ENCODE results near the gene RPS6KA3. TPM values are rescaled to one million over a fixed set of nuclear protein-coding genes. Genes with fewer than 3 reads are reported as not detected.
A peak's percentile ranks its signal among the peaks of the same experiment; 100 is the strongest.
"Not testable (repeated sequence)": the region's sequence is repeated elsewhere in the genome, so short reads cannot be mapped to it uniquely, and the experiment has no call there.

Gene RPS6KA3
- total RNA-seq, 6 experiments from 2014 or later, result 36.0 to 63.7 (median 44.7) TPM

- intact Hi-C loops (cut with DNase I), result loop anchor here in 1 of 2 donors (10.0 kb wide), 1 partner anchor 192 kb away; no protein-coding TSS in a partner anchor
- H3K27ac ChIP-seq, result no peak overlapping the region
- H3K9me3 ChIP-seq, result no peaks in the 10 kb centered on the region
- H3K4me3 ChIP-seq, result no peak overlapping the region
- DNase-seq (no peak), ATAC-seq (peak in 3 of 4 donors; percentile 17 to 33 (median 28))
- TF ChIP-seq CTCF (IDR thresholded peaks at IDR 0.05), result no peak
- TF ChIP-seq POLR2A (IDR thresholded peaks at IDR 0.05), result no peak
- H3K36me3 ChIP-seq, result no peaks in the 10 kb centered on the region
- H3K27me3 ChIP-seq, result no peaks in the 10 kb centered on the region
- WGBS (ENCODE audit: insufficient coverage, low coverage, low lambda C conversion rate, missing lambda C conversion rate), result 17% methylated on average over 1 of the region's 1 CpG
- H3K4me1 ChIP-seq, result no peaks in the 10 kb centered on the region
Measured at GRCh38 chrX:20253232-20253543, 13.5 kb downstream of the RPS6KA3 start.

DNA sequence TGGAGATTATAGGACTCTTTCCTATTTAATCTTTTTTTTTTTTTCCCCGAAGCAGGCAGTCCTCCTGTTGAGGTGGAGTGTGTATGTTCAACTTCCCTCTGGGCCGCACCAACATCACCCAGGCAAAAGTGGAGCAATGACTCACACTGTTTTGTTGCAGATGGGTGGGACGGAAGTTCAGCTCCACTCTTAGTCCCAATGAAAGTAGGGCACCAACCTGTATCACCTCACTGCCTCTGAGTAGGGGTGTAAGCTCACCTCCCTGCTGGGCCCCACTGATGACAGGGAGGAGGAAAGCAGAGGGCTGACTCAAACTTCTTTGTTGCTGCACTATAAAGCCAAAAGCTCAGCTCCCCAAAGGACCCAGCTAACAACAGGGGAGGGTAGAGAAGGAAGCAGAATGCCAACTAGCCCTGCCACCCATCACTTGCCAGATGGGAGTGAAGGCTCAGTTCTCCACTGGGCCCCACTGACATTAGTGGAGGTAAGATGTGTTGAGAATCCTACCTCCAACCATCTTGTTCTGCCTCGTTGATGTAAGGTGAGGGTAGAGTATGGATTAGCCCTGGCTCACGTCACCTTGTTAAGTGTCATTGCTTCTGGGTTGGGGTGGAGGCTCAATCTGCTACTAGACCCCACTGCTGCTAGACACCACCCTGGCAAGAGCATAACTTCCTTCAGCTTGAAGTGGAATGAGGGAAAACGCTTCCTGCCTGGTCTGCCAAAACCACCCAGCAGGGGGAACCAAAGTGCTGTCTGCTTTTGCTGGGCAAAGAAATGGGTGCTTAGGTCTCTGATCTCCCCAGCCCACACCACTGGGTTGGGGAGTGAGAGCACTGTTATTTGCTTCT, 14.1 kb downstream of the RPS6KA3 start:
- H3K27ac ChIP-seq, result no peak overlapping the region
- intact Hi-C loops (cut with DNase I), result loop anchor here in 1 of 2 donors (10.0 kb wide), 1 partner anchor 192 kb away; no protein-coding TSS in a partner anchor
- peak; percentile 93 to 98 (median 96) for ATAC-seq
- no peaks in the 10 kb centered on the region for H3K36me3 ChIP-seq
- 37% methylated on average over 5 of the region's 6 CpGs for WGBS (ENCODE audit: insufficient coverage, low coverage, low lambda C conversion rate, missing lambda C conversion rate)
- peak; percentile 62 to 67 (median 65) for TF ChIP-seq CTCF (IDR thresholded peaks at IDR 0.05)
- no peak for TF ChIP-seq POLR2A (IDR thresholded peaks at IDR 0.05)
- H3K9me3 ChIP-seq, result no peaks in the 10 kb centered on the region
- no peaks in the 10 kb centered on the region for H3K27me3 ChIP-seq
- no peaks in the 10 kb centered on the region for H3K4me1 ChIP-seq
- no peak overlapping the region for H3K4me3 ChIP-seq
- peak; percentile 48 to 60 (median 58) for DNase-seq

DNA sequence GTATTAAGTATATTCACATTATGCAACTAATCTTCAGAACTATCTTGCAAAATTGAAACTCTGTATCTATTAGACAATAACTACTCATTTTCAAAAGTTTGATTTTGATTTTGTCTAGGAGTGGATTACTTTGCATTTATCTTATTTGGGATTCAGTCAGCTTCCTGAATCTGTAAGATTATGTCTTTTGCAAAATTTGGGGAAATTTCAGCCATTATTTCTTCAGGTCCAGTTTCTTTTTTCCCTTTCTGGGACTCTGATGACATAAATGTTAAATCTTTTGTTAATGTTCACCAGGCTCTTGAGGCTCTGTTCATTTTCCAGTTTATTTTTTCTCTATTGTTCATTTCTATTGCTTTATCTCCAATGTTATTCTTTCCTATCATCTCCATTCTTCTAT, 15.0 kb downstream of the RPS6KA3 start:
- intact Hi-C loops (cut with DNase I), result loop anchor here in 1 of 2 donors (10.0 kb wide), 1 partner anchor 193 kb away; no protein-coding TSS in a partner anchor
- no peak for ATAC-seq
- Histone ChIP-seq H3K27ac (no peak overlapping the region), H3K9me3 (no peaks in the 10 kb centered on the region), H3K27me3 (no peaks in the 10 kb centered on the region), H3K4me3 (no peak overlapping the region), H3K4me1 (no peaks in the 10 kb centered on the region), H3K36me3 (no peaks in the 10 kb centered on the region)
- TF ChIP-seq POLR2A (IDR thresholded peaks at IDR 0.05) (no peak), CTCF (IDR thresholded peaks at IDR 0.05) (no peak)
- no peak for DNase-seq

DNA sequence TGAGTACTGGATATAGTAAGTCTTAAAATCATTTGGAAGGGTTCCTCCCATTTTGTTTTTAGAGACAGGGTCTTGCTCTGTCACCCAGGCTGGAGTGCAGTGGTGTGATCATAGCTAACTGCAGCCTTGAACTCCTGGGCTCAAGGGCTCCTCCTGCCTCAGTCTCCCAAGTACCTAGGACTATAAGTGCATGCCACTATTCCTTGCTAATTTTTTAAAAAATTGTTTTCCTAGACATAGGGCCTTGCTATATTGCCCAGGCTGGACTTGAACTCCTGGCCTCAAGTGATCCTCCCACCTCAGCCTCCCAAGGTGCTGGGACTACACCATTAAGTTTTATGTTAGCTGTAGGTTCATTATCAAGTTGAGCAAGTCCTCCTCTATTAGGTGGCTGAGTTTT, 16.6 kb downstream of the RPS6KA3 start:
- not testable (repeated sequence) for ATAC-seq, H3K4me1 ChIP-seq, H3K36me3 ChIP-seq, H3K27ac ChIP-seq, H3K4me3 ChIP-seq, H3K9me3 ChIP-seq, DNase-seq, H3K27me3 ChIP-seq
- intact Hi-C loops (cut with DNase I), result loop anchor here in 1 of 2 donors (10.0 kb wide), 1 partner anchor 195 kb away; no protein-coding TSS in a partner anchor

DNA sequence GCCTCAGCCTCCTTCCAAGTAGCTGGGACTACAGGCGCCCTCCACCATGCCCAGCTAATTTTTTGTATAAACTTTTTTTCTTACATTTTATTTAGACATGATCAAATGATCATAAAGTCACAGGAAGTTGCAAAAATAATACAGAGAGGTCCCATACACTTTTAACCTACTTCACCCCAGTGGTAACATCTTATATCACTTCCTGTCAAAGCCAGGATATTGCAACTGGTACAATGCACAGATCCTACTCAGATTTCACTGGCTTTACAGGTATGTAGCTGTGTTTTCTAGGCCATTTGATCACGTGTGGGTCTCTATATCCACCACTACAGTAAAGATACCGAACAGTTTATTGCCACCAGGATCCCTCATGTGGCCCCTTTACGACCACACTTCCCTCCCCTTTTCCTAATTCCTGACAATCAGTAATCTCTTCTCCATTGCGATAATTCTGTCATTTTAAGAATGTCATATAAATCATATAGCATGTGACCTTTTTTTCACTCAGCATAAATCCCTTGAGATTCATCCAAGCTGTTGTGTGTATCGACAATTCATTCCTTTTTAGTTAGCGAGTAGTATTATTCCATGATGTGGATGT, 18.0 kb downstream of the RPS6KA3 start:
- DNase-seq, result no peak
- no peaks in the 10 kb centered on the region for H3K27me3 ChIP-seq
- TF ChIP-seq POLR2A (IDR thresholded peaks at IDR 0.05) (no peak), CTCF (IDR thresholded peaks at IDR 0.05) (no peak)
- no peaks in the 10 kb centered on the region for H3K4me1 ChIP-seq
- no peak overlapping the region for H3K4me3 ChIP-seq
- ATAC-seq, result no peak
- H3K27ac ChIP-seq, result no peak overlapping the region
- intact Hi-C loops (cut with DNase I), result no loop called here
- H3K36me3 ChIP-seq, result no peaks in the 10 kb centered on the region
- WGBS (ENCODE audit: insufficient coverage, low coverage, low lambda C conversion rate, missing lambda C conversion rate), result 75% methylated on average over 7 of the region's 7 CpGs
- H3K9me3 ChIP-seq, result no peaks in the 10 kb centered on the region

Data from right lobe of liver (tissue), 6 donors.